A673 (cell line): Measurements from ENCODE around the gene LARP1. TPM values are rescaled to one million over a fixed set of nuclear protein-coding genes. Genes with fewer than 3 reads are reported as not detected.

ENCODE experiments used
- BruUV-seq: library from RNA; stranded (reverse); fragments of 400-500 nt; replicated peaks from 2 replicates; lab custom pipeline; 2021; lab: Mats Ljungman, UMichigan
- CTCF ChIA-PET: fragments of 300-600 bp; sonication (Branson Sonifier 250); formaldehyde crosslinking; loops from one replicate; lab custom pipeline; 2022; ENCODE audit warnings: antibody characterized with exemption; lab: Charles Lee
- POLR2A ChIA-PET: fragments of 300-600 bp; sonication (Branson Sonifier 250); formaldehyde crosslinking; loops from one replicate; lab custom pipeline; 2022; ENCODE audit warnings: antibody characterized with exemption; ENCODE audit not compliant: low non-redundant PET; lab: Charles Lee
- DNase-seq: peaks from one replicate; pipeline ENCODE4 v3.0.0-alpha.2; 2015; ENCODE audit warnings: low spot score
- H3K27ac ChIP-seq: fragments of 200-600 bp; sonication (generic); 2 replicates; pipeline ENCODE4 v1.5.1; 2016; ENCODE audit warnings: mixed run types, low read depth, mild to moderate bottlenecking, mixed read lengths, antibody characterized with exemption, low read length; ENCODE audit not compliant: poor library complexity, severe bottlenecking
- H3K27me3 ChIP-seq: fragments of 200-600 bp; sonication (generic); replicated peaks from 2 replicates; pipeline ENCODE4 v1.6.1; 2017; ENCODE audit warnings: mixed run types, low read depth, mild to moderate bottlenecking, mixed read lengths, antibody characterized with exemption, low read length; ENCODE audit not compliant: insufficient read depth, poor library complexity
- H3K36me3 ChIP-seq: fragments of 200-600 bp; sonication (generic); 2 replicates; pipeline ENCODE4 v1.6.1; 2016; ENCODE audit warnings: mixed run types, mild to moderate bottlenecking, mixed read lengths, antibody characterized with exemption, low read length; ENCODE audit not compliant: insufficient read depth, poor library complexity, severe bottlenecking
- H3K4me1 ChIP-seq: fragments of 200-600 bp; sonication (generic); 2 replicates; pipeline ENCODE4 v1.6.1; 2017; ENCODE audit warnings: mixed run types, mild to moderate bottlenecking, mixed read lengths, antibody characterized with exemption, low read length; ENCODE audit not compliant: insufficient read depth, poor library complexity, severe bottlenecking
- H3K4me3 ChIP-seq: fragments of 200-600 bp; sonication (generic); 2 replicates; pipeline ENCODE4 v1.5.1; 2016; ENCODE audit warnings: low read depth, mixed run types, mild to moderate bottlenecking, mixed read lengths, low read length; ENCODE audit not compliant: poor library complexity, severe bottlenecking
- H3K9me3 ChIP-seq: fragments of 200-600 bp; sonication (generic); 2 replicates; pipeline ENCODE4 v1.6.1; 2016; ENCODE audit warnings: mixed run types, low read depth, mild to moderate bottlenecking, mixed read lengths, antibody characterized with exemption, low read length; ENCODE audit not compliant: poor library complexity, severe bottlenecking
- EZH2 ChIP-seq: fragments of 200-600 bp; sonication (generic); IDR thresholded peaks from 2 replicates; pipeline ENCODE4 v1.6.1; 2017; ENCODE audit warnings: borderline replicate concordance, low read depth, mild to moderate bottlenecking, mixed read lengths, antibody characterized with exemption, low read length; ENCODE audit not compliant: poor library complexity, severe bottlenecking
- intact Hi-C: fragments of 100-400 bp; cut with micrococcal nuclease; formaldehyde crosslinking; loops from one replicate; pipeline ENCODE4 v1.10.0; 2022; ENCODE audit not compliant: unreplicated experiment
- total RNA-seq: library from RNA; stranded (reverse); gene quantifications from 2 replicates; pipeline ENCODE4 v1.2.3, GENCODE V29; 2021
- TF ChIP-seq, protein P1 (sequence below): fragments of 300-800, 200-600 bp; sonication (generic); conservative IDR thresholded peaks from 2 replicates; pipeline ENCODE4 v1.5.1; 2017; ENCODE audit warnings: low read depth, mild to moderate bottlenecking, antibody characterized with exemption, low read length, moderate library complexity, mixed read lengths

LARP1 gene
- total RNA-seq, 1 experiment from 2014 or later, result 257 TPM

DNA sequence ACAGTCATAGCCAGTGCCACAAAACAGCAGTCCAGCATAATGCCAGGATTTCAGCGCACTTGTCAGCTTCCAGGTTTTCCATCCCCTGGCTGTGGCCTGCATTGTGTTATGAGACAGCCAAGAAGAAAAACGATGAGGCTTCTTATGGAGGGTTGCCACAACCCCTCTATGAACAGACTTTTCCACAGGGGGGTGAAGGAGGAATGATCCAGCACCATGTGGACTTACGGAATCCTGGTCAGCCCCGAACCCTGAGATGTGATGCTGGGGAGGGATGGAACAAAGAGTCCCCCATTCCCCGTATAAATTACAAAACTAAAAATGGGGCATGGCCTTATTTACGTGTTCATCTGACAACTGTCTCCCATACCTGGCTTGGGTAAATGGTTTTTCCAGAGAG, 62.6 kb downstream of the LARP1 start:
- no peaks in the 10 kb centered on the region for H3K9me3 ChIP-seq
- no TSS peak for BruUV-seq
- H3K4me3 ChIP-seq, result no peak overlapping the region
- TF ChIP-seq EZH2, result no peak
- TF ChIP-seq, protein P1, sequence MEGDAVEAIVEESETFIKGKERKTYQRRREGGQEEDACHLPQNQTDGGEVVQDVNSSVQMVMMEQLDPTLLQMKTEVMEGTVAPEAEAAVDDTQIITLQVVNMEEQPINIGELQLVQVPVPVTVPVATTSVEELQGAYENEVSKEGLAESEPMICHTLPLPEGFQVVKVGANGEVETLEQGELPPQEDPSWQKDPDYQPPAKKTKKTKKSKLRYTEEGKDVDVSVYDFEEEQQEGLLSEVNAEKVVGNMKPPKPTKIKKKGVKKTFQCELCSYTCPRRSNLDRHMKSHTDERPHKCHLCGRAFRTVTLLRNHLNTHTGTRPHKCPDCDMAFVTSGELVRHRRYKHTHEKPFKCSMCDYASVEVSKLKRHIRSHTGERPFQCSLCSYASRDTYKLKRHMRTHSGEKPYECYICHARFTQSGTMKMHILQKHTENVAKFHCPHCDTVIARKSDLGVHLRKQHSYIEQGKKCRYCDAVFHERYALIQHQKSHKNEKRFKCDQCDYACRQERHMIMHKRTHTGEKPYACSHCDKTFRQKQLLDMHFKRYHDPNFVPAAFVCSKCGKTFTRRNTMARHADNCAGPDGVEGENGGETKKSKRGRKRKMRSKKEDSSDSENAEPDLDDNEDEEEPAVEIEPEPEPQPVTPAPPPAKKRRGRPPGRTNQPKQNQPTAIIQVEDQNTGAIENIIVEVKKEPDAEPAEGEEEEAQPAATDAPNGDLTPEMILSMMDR, result no peak
- ChIA-PET POLR2A (no interaction called here), CTCF (no interaction called here)
- intact Hi-C loops, result no loop called here
- no peak overlapping the region for H3K27ac ChIP-seq
- peaks cover 51% of the 10 kb centered on the region for H3K36me3 ChIP-seq
- no peaks in the 10 kb centered on the region for H3K4me1 ChIP-seq
- no peaks in the 10 kb centered on the region for H3K27me3 ChIP-seq
- DNase-seq, result no peak

DNA sequence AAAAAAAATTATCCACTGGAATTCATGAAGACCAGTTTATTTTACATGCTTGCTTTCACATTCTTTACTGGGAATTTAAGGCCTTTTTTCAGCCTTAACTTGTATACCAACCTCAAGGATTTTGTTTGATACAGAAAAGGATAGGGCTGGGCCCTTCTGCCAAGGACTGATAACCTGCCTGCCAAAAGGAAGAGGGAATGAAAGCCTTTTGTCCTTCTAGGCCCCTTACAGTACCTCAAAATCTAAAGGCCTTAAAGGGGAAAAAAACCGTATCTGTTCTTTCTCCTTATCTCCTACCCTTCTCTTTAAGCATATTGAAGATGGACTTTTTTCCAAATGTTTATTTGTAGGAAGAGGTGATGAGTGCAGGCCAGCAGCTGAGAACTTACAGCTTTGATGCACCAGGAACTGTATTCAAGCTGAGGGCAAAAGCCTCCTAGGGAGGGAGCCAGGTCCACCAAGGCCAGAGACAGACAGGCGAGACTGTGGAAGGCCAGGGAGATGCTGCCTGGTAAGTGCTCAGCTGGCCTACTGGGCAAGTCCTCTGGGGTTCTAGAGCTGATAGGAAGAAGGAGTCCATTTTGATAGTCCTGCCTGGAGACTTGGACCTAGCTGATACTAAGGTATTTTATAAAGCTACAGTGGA, 63.4 kb downstream of the LARP1 start:
- Histone ChIP-seq H3K9me3 (no peaks in the 10 kb centered on the region), H3K4me3 (no peak overlapping the region), H3K27me3 (no peaks in the 10 kb centered on the region), H3K4me1 (no peaks in the 10 kb centered on the region), H3K36me3 (peaks cover 46% of the 10 kb centered on the region), H3K27ac (no peak overlapping the region)
- TF ChIP-seq, protein P1, result no peak
- TF ChIP-seq EZH2, result no peak
- intact Hi-C loops, result no loop called here
- no peak for DNase-seq
- ChIA-PET CTCF (no interaction called here), POLR2A (no interaction called here)
- no TSS peak for BruUV-seq

DNA sequence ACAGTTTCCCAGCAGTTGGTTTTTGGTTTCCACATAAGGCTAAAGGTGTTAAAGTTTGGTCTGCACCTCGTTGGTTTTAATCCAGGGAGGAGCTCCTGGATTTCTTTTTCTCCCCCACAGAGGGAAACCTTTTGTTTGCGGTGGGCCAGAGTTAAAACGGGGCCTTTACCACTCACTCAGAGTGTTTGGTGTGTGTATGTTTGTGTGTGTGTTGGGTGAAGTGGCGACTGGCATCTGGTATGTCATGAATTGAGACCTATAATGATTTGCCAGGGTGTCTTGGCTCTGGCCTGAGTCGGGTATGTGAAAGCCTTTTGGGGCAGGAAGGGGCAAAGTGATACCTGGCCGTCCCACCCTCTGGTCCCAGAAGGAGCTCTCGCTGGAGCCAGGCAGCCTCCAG, 64.4 kb downstream of the LARP1 start:
- ChIA-PET CTCF (no interaction called here), POLR2A (no interaction called here)
- BruUV-seq, result no TSS peak

More for the DNA sequence above, 64.4 kb downstream of the LARP1 start:
- intact Hi-C loops, result no loop called here
- no peak for TF ChIP-seq EZH2
- TF ChIP-seq, protein P1, result no peak
- Histone ChIP-seq H3K27me3 (no peaks in the 10 kb centered on the region), H3K9me3 (no peaks in the 10 kb centered on the region), H3K27ac (no peak overlapping the region), H3K4me1 (no peaks in the 10 kb centered on the region), H3K4me3 (no peak overlapping the region), H3K36me3 (peaks cover 39% of the 10 kb centered on the region)
- DNase-seq, result no peak
